Osteoblast (primary cell): Measurements from ENCODE around the gene UQCC3. TPM values are rescaled to one million over a fixed set of nuclear protein-coding genes. Genes with fewer than 3 reads are reported as not detected.
A peak's percentile ranks its signal among the peaks of the same experiment; 100 is the strongest.

Experiments used
- DNase-seq: peaks from one replicate; pipeline ENCODE4 v3.0.0; 2011; ENCODE audit warnings: low spot score, mixed read lengths; ENCODE audit not compliant: insufficient read length; ENCODE audit errors: missing footprints
- H2AFZ ChIP-seq: 2 replicates; pipeline ENCODE4 v1.6.0; 2011; ENCODE audit warnings: mild to moderate bottlenecking, low read length
- H3K27ac ChIP-seq: 2 replicates; pipeline ENCODE4 v1.5.1; 2011; ENCODE audit warnings: mild to moderate bottlenecking, low read depth, low read length, moderate library complexity
- H3K27me3 ChIP-seq: 2 replicates; pipeline ENCODE4 v1.6.0; 2012; ENCODE audit warnings: mild to moderate bottlenecking, control low read depth, inconsistent platforms, low read length, moderate library complexity; ENCODE audit not compliant: insufficient read depth
- H3K36me3 ChIP-seq: 2 replicates; pipeline ENCODE4 v1.5.1; 2011; ENCODE audit warnings: mild to moderate bottlenecking, low read length, control low read depth, moderate library complexity; ENCODE audit not compliant: insufficient read depth
- H3K4me1 ChIP-seq: 2 replicates; pipeline ENCODE4 v1.5.1; 2011; ENCODE audit warnings: mild to moderate bottlenecking, low read length, control low read depth, moderate library complexity; ENCODE audit not compliant: insufficient read depth
- H3K4me2 ChIP-seq: 2 replicates; pipeline ENCODE4 v1.6.0; 2011; ENCODE audit warnings: mild to moderate bottlenecking, low read length; ENCODE audit not compliant: insufficient read depth
- H3K4me3 ChIP-seq: fragments of 200-600 bp; sonication (generic); 3 replicates; pipeline ENCODE4 v1.5.1; 2012; ENCODE audit warnings: mild to moderate bottlenecking, low read length, inconsistent platforms; ENCODE audit not compliant: insufficient read depth
- H3K79me2 ChIP-seq: 2 replicates; pipeline ENCODE4 v1.6.0; 2012; ENCODE audit warnings: mild to moderate bottlenecking, low read length, control low read depth, inconsistent platforms; ENCODE audit not compliant: insufficient read depth
- H3K9me3 ChIP-seq: 2 replicates; pipeline ENCODE4 v1.5.1; 2011; ENCODE audit warnings: low read depth, low read length, control low read depth
- H4K20me1 ChIP-seq: 2 replicates; pipeline ENCODE4 v1.6.0; 2012; ENCODE audit warnings: mild to moderate bottlenecking, low read length, control low read depth; ENCODE audit not compliant: insufficient read depth
- CTCF ChIP-seq: IDR thresholded peaks from 2 replicates; pipeline ENCODE4 v1.5.1; 2011; ENCODE audit warnings: mild to moderate bottlenecking, low read depth, low read length, moderate library complexity; ENCODE audit errors: extremely low read depth
- total RNA-seq: library from RNA; depleted of rRNA; stranded (reverse); fragments of >200 nt; gene quantifications from 2 replicates; pipeline ENCODE4 v1.2.3, GENCODE V29; 2012

Gene UQCC3
- total RNA-seq, 1 donor: 5.8 TPM

GRCh38 chr11:62680825-62681240 is 9.4 kb downstream of the UQCC3 start:
- DNase-seq: peak; percentile 95
- H3K27me3 ChIP-seq: no peaks in the 10 kb centered on the region
- H3K4me2 ChIP-seq: no peak overlapping the region
- H2AFZ ChIP-seq: peak overlapping the region; percentile 16
- H3K27ac ChIP-seq: no peak overlapping the region
- no peaks in the 10 kb centered on the region for H3K9me3 ChIP-seq
- peaks cover 21% of the 10 kb centered on the region for H3K36me3 ChIP-seq
- H3K4me3 ChIP-seq: no peak overlapping the region
- peaks cover 23% of the 10 kb centered on the region for H3K4me1 ChIP-seq
- H4K20me1 ChIP-seq: no peaks in the 10 kb centered on the region
- peaks cover 27% of the 10 kb centered on the region for H3K79me2 ChIP-seq
- TF ChIP-seq CTCF: peak; percentile 65

- no peak for TF ChIP-seq CTCF
These were observed 11.0 kb downstream of the UQCC3 start for GRCh38 chr11:62682518-62682917.

GRCh38 chr11:62687508-62688396 is 16.3 kb downstream of the UQCC3 start:
- TF ChIP-seq CTCF: no peak
- Histone ChIP-seq H3K9me3 (no peaks in the 10 kb centered on the region), H3K4me1 (peaks cover 11% of the 10 kb centered on the region), H4K20me1 (no peaks in the 10 kb centered on the region), H3K4me3 (no peak overlapping the region), H3K4me2 (no peak overlapping the region), H3K36me3 (peaks cover 25% of the 10 kb centered on the region), H2AFZ (no peak overlapping the region), H3K27me3 (no peaks in the 10 kb centered on the region), H3K27ac (no peak overlapping the region), H3K79me2 (no peaks in the 10 kb centered on the region)
- no peak for DNase-seq

More at GRCh38 chr11:62682518-62682917, 11.0 kb downstream of the UQCC3 start:
- no peaks in the 10 kb centered on the region for H3K27me3 ChIP-seq
- peaks cover 13% of the 10 kb centered on the region for H3K79me2 ChIP-seq
- H3K4me2 ChIP-seq: no peak overlapping the region
- H4K20me1 ChIP-seq: no peaks in the 10 kb centered on the region
- DNase-seq: no peak
- H3K36me3 ChIP-seq: peaks cover 6% of the 10 kb centered on the region
- H2AFZ ChIP-seq: no peak overlapping the region
- H3K4me3 ChIP-seq: no peak overlapping the region
- peaks cover 22% of the 10 kb centered on the region for H3K4me1 ChIP-seq
- H3K9me3 ChIP-seq: no peaks in the 10 kb centered on the region
- H3K27ac ChIP-seq: no peak overlapping the region

- Histone ChIP-seq H3K9me3 (no peaks in the 10 kb centered on the region), H3K4me3 (no peak overlapping the region), H3K27me3 (no peaks in the 10 kb centered on the region), H3K79me2 (no peaks in the 10 kb centered on the region), H3K4me2 (no peak overlapping the region), H3K27ac (no peak overlapping the region), H4K20me1 (no peaks in the 10 kb centered on the region), H2AFZ (no peak overlapping the region), H3K36me3 (peaks cover 32% of the 10 kb centered on the region), H3K4me1 (peaks cover 11% of the 10 kb centered on the region)
- DNase-seq: peak; percentile 86
- TF ChIP-seq CTCF: no peak
These were observed 17.0 kb downstream of the UQCC3 start for GRCh38 chr11:62688491-62688890.
